ENCODE results near the gene CCNT1. TPM values are rescaled to one million over a fixed set of nuclear protein-coding genes. Genes with fewer than 3 reads are reported as not detected.

Gene CCNT1
- total and polyA plus RNA-seq, 2 of the 4 experiments (the other 2 are of a cell fraction): 9.0 to 74.0 TPM

GRCh38 chr12:48696626-48697025 lies 19.9 kb downstream of the CCNT1 start:
- Histone ChIP-seq H3K4me1 (ENCODE audit: control insufficient read depth, insufficient read depth, low read length) (0 out of 2 replicates have a peak, but pooled peaks cover 2% of the 10 kb centered on the region), H3K4ac (ENCODE audit: low read depth, low read length) (no peak overlapping the region), H2AK9ac (replicated peaks; ENCODE audit: low read depth, low read length, poor library complexity) (no peak overlapping the region), H2AFZ (replicated peaks; ENCODE audit: low read length, poor library complexity) (no peak overlapping the region), H3K9me1 (ENCODE audit: insufficient read depth, low read length) (0 out of 2 replicates have a peak, but pooled peaks cover 2% of the 10 kb centered on the region), H2BK120ac (ENCODE audit: low read depth, low read length) (no peak overlapping the region), H3K56ac (ENCODE audit: extremely low read depth, insufficient read depth, low read length) (no peak overlapping the region), H3K23ac (ENCODE audit: low read depth, low read length) (no peak overlapping the region), H3K14ac (replicated peaks; ENCODE audit: low read depth, low read length) (no peak overlapping the region), H2AK5ac (ENCODE audit: low read depth, low read length) (no peak overlapping the region), H3K18ac (ENCODE audit: low read depth, low read length) (no peak overlapping the region), H3K27me3 (ENCODE audit: control insufficient read depth, insufficient read depth, low read length) (no peaks in the 10 kb centered on the region), H3K27ac (ENCODE audit: insufficient read depth, low read length) (no peak overlapping the region), H2BK15ac (ENCODE audit: low read depth, low read length) (no peak overlapping the region), H3K79me1 (ENCODE audit: low read depth in 1 of 2, low read length in 2 of 2) (peaks cover 21 to 26% of the 10 kb centered on the region in 2 experiments), H4K8ac (ENCODE audit: low read depth in 2 of 2, low read length in 2 of 2) (no peak overlapping the region), H2BK20ac (ENCODE audit: low read depth, low read length) (no peak overlapping the region), H3K4me2 (ENCODE audit: low read depth, low read length) (no peak overlapping the region), H4K20me1 (ENCODE audit: insufficient read depth, low read length) (peaks cover 4% of the 10 kb centered on the region; the same call in 1 of the 2 replicates), H2BK5ac (ENCODE audit: low read depth, low read length, poor library complexity, severe bottlenecking) (no peak overlapping the region), H3K36me3 (ENCODE audit: control insufficient read depth, insufficient read depth, low read length) (peaks cover 42% of the 10 kb centered on the region), H4K5ac (ENCODE audit: low read depth, low read length) (no peak overlapping the region), H3K9me3 (ENCODE audit: control insufficient read depth, insufficient read depth, low read length) (no peaks in the 10 kb centered on the region), H4K91ac (ENCODE audit: insufficient read depth, low read depth, low read length) (no peak overlapping the region), H3K9ac (ENCODE audit: low read depth, low read length) (no peak overlapping the region), H3K4me3 (ENCODE audit: insufficient read depth, low read depth, low read length) (no peak overlapping the region)
- CTCF ChIA-PET: no interaction called here
- intact Hi-C loops (cut with micrococcal nuclease): no loop called here
- no peak for TF ChIP-seq RAD21 (IDR thresholded peaks at IDR 0.05; ENCODE audit: low read length)
- TF ChIP-seq BHLHE40 (IDR thresholded peaks at IDR 0.05; ENCODE audit: low read depth, low read length): no peak
- ATAC-seq (ENCODE audit: low read depth) (no peak), DNase-seq (no peak)
- WGBS, 2 experiments (ENCODE audit: extremely low coverage in 2 of 2, insufficient read length in 1 of 2): 100% methylated on average over 1 of the region's 5 CpGs; no CpG with 5 or more reads in 1 of the 2 experiments
- in situ Hi-C loops (cut with MboI; ENCODE audit: low sequenced_read_pairs): no loop called here
- dilution Hi-C loops (cut with HindIII; ENCODE audit: low sequenced_read_pairs, unreplicated experiment): no loop called here
- POLR2A ChIA-PET (ENCODE audit: unreplicated experiment): no interaction called here
- no TSS peak for BruUV-seq (replicated peaks)
